ENCODE results near the gene TSGA10IP.

Gene TSGA10IP

DNA sequence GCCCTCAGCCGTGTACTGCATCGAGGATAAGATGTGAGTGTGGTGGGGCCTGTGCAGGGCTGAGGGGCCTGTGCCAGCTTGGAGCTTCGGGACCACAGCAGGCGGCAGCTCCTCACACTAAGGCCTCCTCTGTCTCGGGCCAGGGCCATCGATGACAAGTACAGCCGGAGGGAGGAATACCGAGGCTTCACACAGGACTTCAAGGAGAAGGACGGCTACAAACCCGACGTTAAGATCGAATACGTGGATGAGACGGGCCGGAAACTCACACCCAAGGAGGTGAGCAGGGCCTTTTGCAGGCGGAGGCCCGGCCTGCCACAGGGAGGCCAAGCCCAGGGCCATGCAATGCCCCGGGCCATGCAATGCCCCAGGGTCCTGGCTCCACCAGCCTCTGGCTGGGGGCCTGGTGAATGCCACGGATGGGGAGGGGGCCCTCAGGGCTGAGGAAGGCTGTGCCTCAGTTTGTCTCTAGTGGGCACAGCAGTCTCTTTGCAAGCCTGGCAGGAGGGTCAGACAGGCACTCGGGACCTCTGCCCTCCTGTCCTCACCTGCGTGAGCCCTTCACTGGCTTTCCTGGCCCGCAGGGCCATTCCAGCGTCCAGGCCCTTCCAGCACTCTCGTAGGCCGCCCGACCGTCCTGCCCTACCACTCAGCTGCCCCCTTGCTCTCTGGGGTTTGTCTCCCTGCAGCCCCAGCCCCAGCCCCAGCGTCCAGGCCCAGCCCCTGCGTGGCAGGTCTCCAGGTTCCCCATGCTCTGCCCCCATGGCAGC is 32.5 kb downstream of the TSGA10IP start:
- in situ Hi-C loops (cut with HindIII; ENCODE audit: low pct_ligation_motif_present, low sequenced_read_pairs) = no loop called here
- no peak overlapping the region for H3K27ac ChIP-seq
- no peak overlapping the region for H3K4me3 ChIP-seq (ENCODE audit: low read depth, low read length)
- H3K36me3 ChIP-seq (replicated peaks) = peaks cover 35% of the 10 kb centered on the region
- H3K27me3 ChIP-seq (replicated peaks) = no peaks in the 10 kb centered on the region
- TF ChIP-seq, protein P1, sequence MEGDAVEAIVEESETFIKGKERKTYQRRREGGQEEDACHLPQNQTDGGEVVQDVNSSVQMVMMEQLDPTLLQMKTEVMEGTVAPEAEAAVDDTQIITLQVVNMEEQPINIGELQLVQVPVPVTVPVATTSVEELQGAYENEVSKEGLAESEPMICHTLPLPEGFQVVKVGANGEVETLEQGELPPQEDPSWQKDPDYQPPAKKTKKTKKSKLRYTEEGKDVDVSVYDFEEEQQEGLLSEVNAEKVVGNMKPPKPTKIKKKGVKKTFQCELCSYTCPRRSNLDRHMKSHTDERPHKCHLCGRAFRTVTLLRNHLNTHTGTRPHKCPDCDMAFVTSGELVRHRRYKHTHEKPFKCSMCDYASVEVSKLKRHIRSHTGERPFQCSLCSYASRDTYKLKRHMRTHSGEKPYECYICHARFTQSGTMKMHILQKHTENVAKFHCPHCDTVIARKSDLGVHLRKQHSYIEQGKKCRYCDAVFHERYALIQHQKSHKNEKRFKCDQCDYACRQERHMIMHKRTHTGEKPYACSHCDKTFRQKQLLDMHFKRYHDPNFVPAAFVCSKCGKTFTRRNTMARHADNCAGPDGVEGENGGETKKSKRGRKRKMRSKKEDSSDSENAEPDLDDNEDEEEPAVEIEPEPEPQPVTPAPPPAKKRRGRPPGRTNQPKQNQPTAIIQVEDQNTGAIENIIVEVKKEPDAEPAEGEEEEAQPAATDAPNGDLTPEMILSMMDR (IDR thresholded peaks at IDR 0.05; ENCODE audit: low read depth, low read length, missing control alignments) = no peak
- DNase-seq = no peak

DNA sequence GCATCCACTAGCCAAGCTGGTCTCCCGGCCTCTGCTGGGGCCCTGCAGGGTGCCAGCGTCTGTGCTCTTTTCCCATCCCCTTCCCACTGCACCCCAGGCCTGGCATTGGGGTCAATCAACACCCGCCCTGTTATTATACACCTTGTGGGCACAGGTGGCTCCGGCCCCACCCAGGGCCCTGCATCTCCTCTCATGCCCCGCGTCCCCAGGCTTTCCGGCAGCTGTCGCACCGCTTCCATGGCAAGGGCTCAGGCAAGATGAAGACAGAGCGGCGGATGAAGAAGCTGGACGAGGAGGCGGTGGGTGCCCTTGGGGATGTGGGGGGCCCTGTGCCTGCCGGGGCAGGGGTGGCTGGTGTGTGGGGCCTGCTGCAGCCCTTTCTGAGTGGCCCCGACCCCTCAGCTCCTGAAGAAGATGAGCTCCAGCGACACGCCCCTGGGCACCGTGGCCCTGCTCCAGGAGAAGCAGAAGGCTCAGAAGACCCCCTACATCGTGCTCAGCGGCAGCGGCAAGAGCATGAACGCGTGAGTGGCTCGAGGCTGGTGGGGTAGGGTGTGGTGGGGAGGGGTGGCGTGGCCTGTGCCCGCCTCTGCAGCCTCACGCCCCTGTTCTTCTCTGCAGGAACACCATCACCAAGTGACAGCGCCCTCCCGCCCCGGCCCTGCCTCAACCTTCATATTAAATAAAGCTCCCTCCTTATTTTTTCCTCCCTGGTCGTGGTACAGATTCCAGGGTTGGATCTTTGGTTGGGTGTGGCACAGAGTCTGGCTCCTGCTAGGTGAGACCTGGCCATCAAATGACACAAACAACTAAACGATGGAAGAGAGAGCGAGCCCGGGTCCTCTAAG is 33.3 kb downstream of the TSGA10IP start:
- no peak for DNase-seq
- TF ChIP-seq, protein P1 (IDR thresholded peaks at IDR 0.05; ENCODE audit: low read depth, low read length, missing control alignments) = no peak
- H3K4me3 ChIP-seq (ENCODE audit: low read depth, low read length) = no peak overlapping the region
- in situ Hi-C loops (cut with HindIII; ENCODE audit: low pct_ligation_motif_present, low sequenced_read_pairs) = no loop called here
- H3K36me3 ChIP-seq (replicated peaks) = peaks cover 30% of the 10 kb centered on the region
- no peaks in the 10 kb centered on the region for H3K27me3 ChIP-seq (replicated peaks)
- no peak overlapping the region for H3K27ac ChIP-seq

DNA sequence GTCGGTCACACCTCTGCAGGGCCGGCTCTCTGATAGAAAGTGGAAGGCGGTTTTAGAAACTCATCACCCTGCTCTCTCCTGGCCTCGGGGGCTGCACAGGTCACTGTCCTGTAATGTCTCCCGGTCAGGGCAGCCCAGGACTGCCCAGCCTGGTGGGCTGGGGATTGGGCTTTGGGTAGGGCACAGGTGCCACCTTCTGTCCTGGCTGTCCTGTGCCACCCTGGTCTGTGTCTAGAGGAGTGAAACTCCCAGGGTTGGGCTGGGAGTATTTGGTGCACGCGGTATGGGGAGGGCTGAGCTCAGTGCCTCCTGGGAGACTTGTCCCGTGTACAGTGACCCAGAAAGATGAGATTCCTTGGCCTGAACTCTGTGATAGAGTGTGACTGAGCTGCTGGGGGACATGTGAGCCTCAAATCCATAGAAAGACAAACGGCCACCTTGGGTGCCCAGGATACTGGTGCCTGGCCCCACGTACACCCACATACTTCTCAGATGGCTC is 34.0 kb downstream of the TSGA10IP start:
- TF ChIP-seq, protein P1 (IDR thresholded peaks at IDR 0.05; ENCODE audit: low read depth, low read length, missing control alignments) = no peak
- H3K27ac ChIP-seq = no peak overlapping the region
- H3K4me3 ChIP-seq (ENCODE audit: low read depth, low read length) = no peak overlapping the region
- peaks cover 30% of the 10 kb centered on the region for H3K36me3 ChIP-seq (replicated peaks)
- no peaks in the 10 kb centered on the region for H3K27me3 ChIP-seq (replicated peaks)
- in situ Hi-C loops (cut with HindIII; ENCODE audit: low pct_ligation_motif_present, low sequenced_read_pairs) = no loop called here
- DNase-seq = no peak

DNA sequence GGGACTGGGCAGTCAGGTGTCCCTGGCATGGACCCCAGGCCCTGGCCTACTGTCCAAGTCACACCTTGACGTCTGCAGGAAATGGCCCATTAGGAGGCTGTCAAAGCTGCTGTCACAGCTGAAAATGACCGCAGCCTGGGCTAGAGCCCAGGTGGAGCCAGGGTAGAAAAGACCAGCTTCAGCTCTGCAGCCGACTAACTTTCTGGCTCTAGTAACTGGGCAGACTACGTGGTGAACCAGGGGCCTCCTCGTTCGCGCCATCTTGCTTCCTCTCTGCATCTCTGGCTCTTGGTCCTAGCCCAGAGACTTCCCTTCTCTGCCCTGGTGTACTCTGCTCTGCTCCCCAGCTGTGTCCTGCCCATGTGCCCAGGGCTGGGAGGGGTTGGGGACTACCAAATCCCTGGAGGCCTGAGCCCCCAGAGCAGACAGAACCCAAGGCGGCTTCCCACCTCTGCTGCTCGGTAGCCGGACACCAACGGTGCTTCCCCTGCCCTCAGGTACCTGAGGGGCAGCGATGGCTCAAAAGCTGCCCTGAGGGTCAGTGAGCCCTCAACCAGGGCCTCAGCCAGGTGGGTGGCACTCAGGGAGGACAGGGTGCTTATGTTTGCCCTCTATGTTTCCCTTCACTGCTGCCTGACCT is 35.9 kb downstream of the TSGA10IP start:
- no peak for DNase-seq
- peaks cover 25% of the 10 kb centered on the region for H3K36me3 ChIP-seq (replicated peaks)
- H3K4me3 ChIP-seq (ENCODE audit: low read depth, low read length) = no peak overlapping the region
- H3K27ac ChIP-seq = no peak overlapping the region
- TF ChIP-seq, protein P1 (IDR thresholded peaks at IDR 0.05; ENCODE audit: low read depth, low read length, missing control alignments) = no peak
- H3K27me3 ChIP-seq (replicated peaks) = no peaks in the 10 kb centered on the region
- in situ Hi-C loops (cut with HindIII; ENCODE audit: low pct_ligation_motif_present, low sequenced_read_pairs) = no loop called here

DNA sequence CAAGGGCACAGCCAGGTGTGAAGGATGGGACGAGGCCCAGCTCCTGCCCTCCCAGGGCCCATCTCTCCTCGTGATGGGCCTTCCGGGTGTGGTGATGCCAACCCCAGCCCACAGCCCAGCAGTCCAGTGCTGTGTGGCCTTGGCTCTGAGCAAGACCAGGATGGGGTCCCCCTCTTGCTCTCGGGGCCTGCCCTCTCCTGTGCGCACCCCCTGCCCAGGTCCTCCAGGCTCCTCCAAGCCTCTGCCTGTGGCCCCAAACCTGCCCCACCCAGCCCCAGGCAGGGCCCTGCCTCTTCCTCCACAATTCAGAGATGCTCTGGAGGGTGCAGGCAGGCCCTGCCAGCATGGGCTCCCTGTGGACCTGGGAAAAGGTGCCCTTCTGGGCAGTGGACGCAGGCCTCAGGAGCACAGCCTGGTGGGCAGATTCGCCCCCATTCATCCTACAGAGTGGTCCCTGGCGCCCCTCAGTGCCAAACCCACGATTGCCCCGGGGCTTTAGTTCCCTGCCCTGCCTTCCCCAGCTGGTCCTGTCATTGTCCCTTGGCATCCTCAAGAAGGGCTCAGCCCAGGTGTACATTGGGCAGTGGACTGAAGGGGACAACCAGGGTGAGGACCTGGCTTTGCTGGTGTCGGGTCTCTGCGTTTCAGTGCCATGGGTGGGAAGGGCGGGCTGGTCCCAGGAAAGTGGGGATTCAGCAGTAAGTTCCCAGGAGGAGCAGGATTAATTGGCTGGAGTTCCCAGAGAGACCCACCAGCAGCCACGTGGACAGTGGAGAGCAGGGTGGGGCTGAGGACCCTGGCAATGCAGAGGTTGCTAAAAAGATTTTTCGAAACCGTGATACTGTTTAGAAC is 36.9 kb downstream of the TSGA10IP start:
- no peak for DNase-seq
- H3K27me3 ChIP-seq (replicated peaks) = no peaks in the 10 kb centered on the region
- peaks cover 16% of the 10 kb centered on the region for H3K36me3 ChIP-seq (replicated peaks)
- H3K4me3 ChIP-seq (ENCODE audit: low read depth, low read length) = no peak overlapping the region
- H3K27ac ChIP-seq = no peak overlapping the region
- in situ Hi-C loops (cut with HindIII; ENCODE audit: low pct_ligation_motif_present, low sequenced_read_pairs) = no loop called here
- TF ChIP-seq, protein P1 (IDR thresholded peaks at IDR 0.05; ENCODE audit: low read depth, low read length, missing control alignments) = no peak
